Measurements from ENCODE around the gene FTO.

The FTO gene

DNA sequence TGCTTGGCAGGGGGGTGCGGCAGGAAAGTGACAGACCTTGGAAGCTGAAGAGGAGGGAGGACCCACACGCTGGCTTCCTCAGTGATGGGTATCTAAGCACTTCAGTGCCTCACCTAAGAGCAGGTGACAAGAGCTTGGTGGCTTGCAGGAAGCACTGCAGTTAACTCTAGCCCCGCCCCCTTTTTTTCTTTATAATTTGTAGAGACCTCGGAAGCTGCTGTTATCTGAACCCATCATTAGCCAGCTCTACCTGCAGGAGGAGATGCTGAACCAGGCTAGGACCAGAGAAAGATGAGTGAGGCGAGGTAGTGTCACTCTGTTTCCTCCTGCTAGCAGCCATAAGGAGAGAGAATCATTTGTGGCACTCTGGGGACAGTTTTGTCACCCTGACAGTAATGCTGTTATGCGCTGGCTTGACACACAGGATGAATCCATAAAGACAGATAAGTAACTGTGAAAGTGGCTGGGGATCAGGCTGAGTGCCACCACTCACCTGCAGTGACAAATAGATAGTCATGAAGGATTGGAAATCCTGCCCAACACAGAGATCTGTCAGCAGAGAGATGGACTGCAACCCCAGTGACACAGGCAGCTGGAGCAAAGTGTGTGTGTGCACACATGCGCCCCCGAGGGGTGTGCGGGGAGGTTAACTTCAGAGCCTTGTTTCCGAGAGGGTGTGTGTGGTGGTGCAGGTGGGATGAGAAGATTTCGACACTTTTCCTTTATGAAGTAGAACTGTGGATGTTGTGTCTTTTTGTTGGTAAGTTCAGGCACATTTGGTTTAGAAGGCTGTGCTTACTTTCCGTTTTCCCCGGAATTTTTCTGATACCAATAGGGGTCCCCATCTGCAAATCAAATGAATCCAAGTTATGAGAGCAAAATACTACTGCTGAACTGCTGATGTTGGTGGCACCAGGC is 358.7 kb downstream of the FTO start:
- no peak for DNase-seq

DNA sequence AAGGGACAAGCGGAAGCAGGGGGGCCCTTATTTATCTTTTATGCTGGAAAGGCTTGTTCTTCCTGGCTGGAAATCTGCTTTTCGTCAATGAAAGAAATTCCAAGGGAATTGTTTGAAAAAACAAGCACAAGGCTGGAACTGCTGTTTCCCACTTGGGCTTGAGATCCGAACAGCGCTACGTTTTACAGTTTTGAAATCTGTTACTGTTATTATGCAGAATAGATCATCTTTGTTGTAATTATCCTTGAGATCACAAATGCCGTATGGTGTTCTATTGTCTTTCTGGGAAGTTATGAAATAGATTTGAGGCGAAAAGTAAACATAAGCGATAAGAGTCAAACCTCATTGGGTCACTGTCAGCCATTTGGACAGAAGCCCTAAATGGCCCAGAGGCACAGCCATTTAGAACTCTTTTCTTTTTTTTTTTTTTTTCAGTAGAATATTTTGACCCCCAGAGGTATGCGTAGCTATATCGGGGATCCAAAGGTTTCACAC is 359.4 kb downstream of the FTO start:
- DNase-seq, result no peak

DNA sequence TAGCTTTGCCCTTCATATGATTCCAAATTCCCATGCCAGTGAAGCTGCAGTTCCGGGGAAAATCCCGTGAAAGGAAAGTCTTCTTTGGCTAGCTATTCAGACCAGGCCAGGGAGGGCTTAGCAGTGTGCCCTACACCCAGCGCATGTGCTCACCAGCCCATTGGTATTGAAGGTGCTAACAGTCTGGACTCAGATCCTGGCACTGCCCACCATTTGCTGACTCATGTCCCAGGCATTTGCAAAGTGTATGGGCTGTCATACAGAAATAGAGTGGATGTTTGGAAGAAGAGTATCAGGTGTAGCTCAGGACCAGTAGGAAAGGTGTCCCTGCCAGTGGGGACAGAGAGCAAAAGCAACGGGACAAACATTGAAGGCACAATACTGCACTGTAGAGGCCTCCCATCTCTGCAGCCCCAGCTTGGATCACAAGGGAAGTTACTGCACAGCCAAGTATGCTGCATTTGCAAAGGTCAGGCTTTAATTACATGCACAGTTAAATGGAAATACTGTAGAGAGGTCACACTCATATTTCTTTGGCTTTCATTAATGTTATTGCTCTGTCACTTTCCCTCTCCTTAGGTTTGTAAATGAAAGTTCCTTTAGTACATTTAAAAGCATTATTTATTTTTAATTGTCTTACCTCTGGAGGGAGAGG is 362.6 kb downstream of the FTO start:
- DNase-seq, result no peak

DNA sequence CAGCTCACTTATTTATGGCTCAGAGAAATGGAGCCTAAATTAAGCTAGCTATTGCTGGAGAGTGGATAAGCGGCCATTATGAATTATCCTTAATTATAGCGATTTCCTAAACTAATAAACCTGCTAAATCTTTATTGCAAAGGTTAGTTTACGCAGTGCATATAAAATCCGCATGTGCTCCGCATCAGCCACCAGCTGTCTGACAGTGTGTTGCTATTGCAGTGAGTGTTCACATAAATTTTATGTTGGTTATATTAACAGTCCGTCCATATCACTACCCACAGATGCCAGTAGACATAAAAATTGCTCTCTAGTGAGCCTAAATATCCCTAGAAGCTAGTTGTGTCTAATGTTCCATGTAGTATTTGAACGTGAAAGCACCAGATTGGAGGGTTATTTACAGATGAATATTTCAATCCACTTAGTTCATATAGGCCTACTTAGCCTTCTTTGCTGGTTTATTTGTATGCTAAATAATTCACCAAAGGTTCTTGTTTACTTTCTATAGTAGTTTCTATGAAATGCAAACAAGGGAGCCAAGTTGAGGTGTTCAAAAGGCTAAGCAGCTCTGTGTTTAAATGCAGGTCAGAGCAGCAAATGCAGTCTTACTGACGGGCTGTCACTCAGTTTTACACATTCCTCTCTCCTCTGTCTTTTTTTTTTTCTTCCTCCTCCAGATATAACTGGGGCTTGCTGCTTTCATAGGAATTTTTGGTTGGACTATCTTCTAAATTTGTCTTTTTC is 363.5 kb downstream of the FTO start:
- no peak for DNase-seq

DNA sequence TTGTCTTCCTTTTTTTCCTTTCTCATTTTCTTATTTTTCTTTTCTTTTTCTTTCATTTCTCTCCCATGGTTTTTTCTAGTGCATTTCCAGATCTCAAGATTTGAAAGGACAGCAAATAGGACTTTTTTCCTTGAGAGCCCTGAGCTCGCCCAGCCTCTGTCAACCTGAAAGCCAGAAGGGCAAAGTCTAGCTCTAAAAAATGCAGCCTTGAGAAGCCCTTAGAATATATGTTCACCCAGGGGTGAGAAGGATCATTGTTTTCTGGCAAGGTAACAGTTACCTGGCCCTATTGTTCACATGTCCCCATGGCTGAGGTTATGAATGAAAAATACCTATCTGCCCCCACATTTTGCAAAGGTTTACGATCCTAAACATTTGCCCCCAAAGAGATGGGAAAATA is 364.3 kb downstream of the FTO start:
- no peak for DNase-seq

DNA sequence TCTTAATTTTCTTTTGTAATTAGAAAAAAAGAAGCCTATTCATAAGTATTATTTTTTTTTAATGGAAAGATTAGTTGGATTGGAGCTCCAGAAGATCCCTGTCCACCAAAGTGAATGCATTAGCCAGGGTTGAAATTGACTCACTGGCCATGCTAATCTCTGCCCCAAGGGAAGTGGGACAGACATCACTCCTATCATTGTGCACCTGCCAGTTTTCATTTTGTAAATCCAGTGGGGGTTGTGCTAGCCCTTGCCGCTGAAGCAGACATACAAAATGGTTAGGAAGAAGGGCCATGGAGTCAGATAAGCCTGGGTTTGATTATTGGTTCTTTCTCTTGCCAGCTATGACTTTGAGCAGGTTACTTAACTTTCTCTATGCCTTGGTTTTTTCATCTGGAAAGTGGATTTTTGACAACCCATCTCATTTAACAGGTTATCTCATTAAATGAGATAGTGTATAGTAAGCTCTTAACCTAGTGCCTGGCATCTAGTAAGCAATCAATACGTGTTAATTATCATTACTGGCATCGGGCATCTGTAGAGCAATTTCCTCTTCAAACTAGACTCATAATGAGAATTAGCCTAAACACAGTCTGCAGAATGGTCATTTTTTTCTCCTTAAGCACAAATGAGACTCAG is 365.8 kb downstream of the FTO start:
- DNase-seq, result no peak

DNA sequence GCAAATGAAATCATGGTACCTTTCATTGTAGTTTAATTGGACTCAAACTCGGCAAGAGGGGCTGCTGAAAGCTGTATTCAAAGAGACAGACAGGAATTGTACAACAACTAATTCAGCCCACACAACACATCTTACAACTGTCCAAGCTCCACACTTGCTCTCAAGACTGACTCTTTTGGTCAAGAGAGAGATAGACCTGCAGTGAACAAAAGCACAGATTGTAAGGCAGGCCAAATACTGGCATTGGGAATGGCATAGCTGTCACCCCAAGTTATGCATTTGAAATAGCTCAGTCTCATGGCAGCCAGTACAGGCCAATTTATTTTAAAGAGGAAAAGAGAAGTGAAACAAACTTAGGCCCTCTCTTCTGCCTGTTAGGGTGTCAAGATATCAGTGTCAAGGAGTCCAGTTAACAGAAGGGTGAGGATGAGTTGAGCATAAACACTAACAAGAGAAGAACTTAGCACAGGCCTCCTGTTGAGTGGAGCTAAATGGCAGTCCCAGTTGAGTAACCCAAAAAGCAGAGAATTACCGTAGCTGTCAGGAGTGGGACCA is 366.9 kb downstream of the FTO start:
- no peak for DNase-seq

DNA sequence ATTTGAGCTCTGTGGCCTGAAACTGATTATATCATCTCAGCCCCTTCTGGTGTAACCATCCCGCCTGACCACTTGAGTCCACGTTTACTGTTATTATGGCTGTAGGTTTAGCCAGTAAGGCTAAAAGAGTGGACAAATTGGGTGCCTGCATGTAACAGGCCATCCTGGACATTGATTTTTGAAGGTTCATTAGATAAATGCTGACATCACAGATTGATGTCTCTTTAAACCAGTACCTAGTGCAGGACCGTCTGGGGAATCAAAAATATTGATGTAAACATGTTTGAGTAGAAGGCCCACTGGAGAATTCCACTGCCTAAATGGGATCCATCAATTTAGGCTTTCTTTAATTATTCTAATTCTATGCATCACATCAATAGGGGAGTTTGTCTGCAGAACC is 367.6 kb downstream of the FTO start:
- no peak for DNase-seq

DNA sequence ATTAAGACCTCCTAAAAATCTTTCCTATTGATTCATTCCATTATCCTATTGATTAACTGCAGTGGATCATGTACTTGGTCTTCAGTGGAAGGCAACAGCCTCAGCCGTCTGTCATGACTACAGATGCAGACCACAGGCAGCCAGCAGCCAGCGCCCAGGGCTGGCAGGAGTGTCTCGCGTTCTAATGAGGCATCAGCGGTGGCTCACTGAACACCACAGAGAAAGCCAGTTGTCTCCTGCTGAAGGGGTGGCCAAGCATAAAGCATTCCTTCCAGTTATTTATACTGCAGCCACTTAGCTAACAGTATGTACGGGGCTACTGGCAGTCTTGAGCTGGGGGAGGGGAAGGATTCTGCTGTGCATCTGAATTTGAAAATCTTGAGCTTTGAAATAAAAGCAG is 368.3 kb downstream of the FTO start:
- DNase-seq, result no peak

DNA sequence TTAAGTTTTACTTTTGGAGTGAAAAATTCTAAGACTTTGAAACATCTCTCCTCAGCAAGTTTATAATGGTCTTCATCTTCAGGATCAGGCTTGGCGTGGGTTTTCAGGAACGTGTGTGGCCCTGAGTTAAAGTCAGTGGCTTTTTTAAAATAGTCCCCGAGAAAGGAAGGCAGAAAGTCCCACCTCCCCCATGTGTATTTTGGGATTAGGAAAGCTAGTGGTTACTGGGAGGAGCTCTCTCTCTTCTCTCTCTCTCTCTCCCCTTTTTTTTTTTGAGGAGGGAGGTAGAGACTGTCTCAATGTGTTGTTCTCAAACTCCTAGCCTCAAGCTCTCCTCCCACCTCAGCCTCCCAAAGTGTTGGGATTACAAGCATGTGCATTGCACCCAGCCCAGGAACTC is 369.4 kb downstream of the FTO start:
- no peak for DNase-seq

DNA sequence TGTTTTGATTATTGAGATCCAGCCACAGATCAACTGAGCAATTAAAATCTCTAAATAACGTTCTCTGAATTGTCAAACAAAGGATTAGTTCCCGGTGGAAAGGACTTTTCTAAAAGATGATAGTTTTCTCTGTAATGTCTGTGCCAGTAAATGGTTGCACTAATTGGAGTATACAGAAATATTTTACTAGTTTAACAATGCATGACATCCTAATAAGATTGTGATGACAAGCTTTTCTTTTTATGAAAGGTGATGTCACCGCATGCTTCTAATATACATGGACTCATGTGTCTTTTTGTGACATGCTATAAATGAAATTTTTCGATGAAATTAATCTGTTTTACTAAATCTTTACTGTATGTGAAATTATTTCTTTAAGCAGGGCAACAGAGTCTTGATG is 371.5 kb downstream of the FTO start:
- no peak for DNase-seq

DNA sequence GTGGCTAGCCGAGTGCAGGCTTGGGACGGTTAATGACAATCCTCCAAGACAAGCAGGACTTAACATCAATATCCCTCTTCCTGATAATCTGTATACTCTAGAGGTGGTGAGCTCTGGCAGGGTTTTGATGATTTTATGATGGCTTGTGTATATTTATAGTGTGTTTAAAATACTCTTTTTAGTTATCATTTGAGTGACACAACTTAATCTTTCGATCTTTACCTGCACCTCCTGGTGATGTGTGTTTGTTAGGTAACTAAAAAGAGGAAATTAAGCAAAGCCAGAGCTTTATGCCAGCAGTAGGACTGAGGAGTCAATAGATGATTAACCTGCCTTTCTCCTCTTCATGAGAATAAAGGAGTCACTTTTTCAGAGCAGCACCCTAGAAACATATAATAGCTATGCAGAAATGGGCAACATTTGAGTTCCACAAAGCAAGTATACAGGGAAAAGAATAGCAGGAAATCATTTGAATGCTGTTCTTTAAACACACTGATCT is 372.1 kb downstream of the FTO start:
- no peak for DNase-seq

DNA sequence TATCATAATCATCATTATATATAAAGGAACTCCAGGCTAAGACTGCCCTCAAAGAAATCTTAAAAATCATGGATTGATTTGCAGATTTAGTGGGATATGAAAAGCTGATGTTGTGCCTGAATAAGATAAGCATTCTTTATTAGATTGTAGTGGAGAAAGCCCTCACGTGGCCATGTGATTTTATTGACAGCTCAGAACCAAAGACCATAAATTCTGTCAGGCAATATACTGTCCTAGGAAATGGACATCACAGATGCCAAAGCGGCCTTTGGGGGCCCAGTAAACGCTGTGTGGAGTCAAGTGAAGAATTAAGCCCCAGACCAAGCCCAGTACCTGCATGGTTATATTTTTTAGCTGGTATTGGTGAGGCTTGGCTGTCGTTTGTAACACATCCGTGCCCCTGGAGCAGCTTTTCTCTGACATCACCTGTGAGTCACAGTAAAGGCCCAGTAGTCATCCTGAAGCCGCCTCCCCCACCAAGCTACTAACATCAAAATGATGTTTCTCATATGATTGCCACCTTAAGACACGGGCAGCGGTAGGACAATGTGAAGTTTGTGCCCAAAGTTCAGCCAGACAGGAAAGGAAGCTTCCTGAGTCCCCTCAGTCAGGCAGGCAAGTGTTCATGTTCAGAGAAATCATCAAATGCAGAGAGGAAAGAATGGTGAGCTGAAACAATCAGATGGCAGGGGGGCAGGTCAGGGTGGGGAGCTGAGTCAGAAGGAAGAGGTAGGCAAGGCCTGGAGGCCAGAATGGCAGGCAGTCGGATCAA is 373.3 kb downstream of the FTO start:
- no peak for DNase-seq

DNA sequence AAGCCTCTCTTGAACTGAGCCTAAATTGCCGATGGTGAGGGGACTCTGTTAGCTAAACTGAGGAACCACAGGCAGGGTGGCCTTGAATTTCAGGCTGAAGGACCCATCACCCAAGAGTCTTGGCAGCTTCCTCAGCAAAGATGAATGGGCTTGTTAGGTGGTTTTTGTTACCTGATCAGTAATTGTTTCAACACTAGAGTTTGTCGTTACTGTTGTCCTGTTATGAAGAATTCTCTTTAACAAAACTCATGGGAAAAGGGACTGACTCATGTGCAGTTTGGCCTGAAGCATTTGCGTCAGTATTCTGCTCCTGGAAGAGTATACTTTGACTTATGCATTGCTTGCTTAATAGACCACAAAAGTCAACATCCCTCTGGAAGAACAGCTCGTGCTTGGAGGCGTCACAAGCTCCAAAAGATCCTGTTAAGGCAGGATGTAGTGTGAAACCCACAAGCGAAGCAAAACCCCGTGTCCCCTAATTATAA is 376.6 kb downstream of the FTO start:
- DNase-seq, result no peak

DNA sequence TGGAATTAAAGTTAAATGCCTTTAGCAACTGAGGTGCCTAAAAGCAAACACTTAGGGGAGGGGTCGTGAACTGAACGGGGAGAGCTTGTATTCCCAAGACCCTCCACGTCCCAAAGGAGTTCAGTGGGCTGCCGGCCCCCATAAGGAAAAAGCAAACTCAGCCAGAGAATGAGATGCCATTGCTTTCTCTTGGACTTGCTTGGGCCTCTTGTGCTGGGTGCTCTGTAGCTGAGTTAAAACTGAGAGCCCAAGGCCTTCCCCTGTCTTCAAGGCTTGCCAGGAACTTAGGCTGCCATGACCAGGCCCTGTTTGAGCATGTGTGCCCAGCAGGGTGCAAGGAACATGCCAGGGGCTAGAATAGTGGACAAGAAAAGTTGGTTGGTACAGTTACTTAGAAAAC is 382.8 kb downstream of the FTO start:
- DNase-seq, result no peak

DNA sequence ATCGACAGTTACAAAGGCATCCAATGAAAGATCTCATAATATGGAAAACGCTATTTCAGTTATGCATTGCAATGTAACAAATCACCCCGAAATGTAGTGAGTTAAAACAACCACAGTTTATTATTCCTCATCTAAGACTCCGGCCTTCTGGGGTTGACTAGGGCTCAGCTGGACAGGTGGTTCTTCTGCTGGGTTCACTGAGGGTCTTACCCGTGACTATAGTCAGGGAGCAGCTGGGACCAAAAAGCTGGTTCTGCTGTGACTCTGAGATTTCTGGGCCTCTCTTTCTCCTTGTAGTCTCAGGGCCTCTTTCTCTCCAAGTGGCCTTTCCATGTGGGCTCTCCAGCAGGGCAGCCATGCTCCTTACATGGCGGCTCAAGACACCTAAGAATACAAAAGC is 386.6 kb downstream of the FTO start:
- DNase-seq, result no peak

DNA sequence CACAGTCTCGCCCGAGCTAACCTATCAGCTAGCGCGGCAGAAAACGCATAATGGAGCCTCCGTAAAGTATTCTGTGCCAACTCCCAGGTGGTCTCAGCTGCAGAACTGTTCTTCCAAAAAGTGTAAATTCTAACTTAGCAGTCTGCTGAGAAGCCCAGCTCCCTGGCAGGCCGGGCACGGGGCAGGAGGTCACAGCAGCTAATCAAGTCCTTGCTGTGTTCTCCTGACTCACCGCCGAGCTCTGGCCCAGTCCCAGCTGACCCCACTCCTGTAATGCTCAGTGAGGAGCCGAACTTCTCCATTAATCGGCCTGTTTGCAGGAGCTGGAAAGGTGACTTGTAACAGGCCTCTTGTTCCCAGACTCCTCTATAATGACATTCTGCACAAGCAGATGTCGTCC is 389.3 kb downstream of the FTO start:
- no peak for DNase-seq

DNA sequence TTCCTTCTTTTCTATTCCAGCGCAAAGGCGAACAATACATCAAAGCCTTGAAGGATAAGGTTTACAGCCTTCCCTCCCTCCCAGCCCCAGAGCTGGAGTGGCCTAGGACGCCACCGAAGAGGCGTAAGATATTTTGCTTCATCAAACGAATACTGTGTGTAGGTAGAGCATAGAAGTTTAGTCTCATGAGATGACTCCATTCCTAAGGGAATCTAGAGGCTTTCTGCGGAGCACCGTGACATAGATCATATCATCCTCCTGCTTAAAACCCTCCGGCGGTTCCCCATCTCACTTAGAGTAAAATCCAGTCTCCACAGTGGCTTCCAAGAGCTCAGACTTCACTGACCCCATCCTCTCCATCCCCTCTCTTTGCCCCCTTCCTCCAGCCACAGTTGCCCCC is 390.7 kb downstream of the FTO start:
- no peak for DNase-seq

DNA sequence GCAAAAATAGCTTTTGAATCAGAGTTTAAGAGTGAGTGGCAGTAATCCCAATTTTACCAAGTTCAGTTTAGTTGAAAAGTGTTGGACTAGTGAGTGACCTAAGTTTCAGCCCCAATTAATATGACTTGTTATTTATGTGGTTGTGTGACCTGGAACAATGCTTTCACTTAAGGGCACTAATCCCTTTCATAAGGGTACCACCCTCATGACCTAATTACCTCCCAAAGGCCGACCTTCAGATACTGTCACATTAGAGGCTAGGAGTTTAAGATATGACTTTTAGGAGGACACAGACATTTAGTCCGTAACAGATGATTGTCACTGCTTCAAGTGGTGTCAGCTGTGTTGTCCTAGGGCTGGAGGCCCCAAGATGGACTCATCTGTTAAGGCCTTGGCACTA is 392.7 kb downstream of the FTO start:
- DNase-seq, result no peak

DNA sequence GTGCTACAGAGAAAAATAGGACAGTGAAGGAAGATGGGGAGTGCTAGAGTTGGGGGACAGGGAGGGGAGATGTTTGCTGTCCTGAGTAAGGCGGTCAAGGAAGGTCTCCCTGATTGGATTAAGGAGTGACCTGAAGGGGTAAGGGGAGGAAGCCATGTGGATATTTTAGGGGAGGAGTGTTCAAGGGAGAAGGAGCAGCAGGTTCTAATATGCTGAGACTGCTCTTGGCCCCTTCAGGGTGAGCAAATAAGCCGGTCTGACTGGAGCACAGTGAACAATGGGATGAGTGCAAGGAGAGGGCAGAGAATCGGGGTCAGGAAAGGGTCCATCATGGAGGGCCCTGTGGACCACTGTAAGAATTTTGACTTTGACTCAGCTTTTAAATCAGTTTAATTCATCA is 393.8 kb downstream of the FTO start:
- no peak for DNase-seq

DNA sequence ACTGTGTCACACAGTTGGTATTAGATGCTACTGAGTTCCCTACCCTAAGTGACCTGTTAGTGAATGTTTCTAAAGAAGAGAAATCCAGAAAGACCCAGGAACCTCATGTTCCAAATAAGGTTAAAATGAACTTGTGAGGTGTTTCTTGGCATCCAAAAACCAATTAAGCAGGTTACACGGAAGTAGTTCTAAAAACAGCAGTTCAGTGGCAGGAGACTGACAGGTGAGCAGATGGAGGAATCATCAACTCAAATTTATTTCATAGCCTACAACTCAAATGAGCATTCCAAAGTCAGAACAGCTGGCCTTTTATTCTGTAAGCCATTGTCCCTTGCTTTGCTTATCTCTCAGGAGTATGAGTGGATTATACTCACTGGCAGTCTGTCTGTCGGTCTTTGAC is 394.3 kb downstream of the FTO start:
- no peak for DNase-seq

DNA sequence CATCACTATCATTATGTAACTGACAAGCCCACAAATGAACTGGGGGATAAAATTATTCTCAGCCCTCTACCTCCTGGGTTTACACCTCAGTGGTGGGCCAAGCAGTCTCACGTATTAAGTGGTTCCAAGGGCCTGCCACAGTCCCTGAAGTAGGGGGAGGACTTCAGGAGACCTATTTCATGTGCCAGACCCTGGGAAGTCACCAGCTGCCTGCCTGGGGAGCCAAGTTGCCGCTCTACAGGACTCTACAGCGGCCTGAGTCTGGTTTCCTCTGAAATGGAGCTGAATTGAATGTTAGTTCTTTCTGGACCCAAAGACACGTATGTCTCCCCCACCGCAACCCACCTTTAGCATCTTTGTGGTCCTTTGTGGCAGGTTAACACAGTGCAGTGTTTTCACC is 395.7 kb downstream of the FTO start:
- DNase-seq, result no peak
